Chondrocyte (in vitro differentiated cells): Measurements from ENCODE around the gene ANKS3. TPM values are rescaled to one million over a fixed set of nuclear protein-coding genes. Genes with fewer than 3 reads are reported as not detected.

Source experiments
- DNase-seq: peaks from one replicate; pipeline ENCODE4 v3.0.0; 2021; ENCODE audit warnings: mixed read lengths, low spot score
- H3K27ac Mint-ChIP-seq: one replicate; pipeline ENCODE4 v1.8.0; 2021; ENCODE audit warnings: mild to moderate bottlenecking, moderate library complexity, mixed read lengths; ENCODE audit not compliant: unreplicated experiment
- H3K27me3 Mint-ChIP-seq: 2 replicates; pipeline ENCODE4 v1.8.0; 2021; ENCODE audit warnings: low read depth, mixed read lengths
- H3K36me3 Mint-ChIP-seq: 2 replicates; pipeline ENCODE4 v1.8.0; 2021; ENCODE audit warnings: low read depth, mixed read lengths
- H3K4me1 Mint-ChIP-seq: 2 replicates; pipeline ENCODE4 v1.8.0; 2021; ENCODE audit warnings: low read depth, mild to moderate bottlenecking, mixed read lengths
- H3K4me3 Mint-ChIP-seq: one replicate; pipeline ENCODE4 v1.8.0; 2021; ENCODE audit warnings: mild to moderate bottlenecking, moderate library complexity, mixed read lengths; ENCODE audit not compliant: unreplicated experiment
- H3K9me3 Mint-ChIP-seq: 2 replicates; pipeline ENCODE4 v1.8.0; 2021; ENCODE audit warnings: low read depth, mixed read lengths
- CTCF ChIP-seq: fragments of 200-600 bp; sonication (generic); IDR thresholded peaks from 2 replicates; pipeline ENCODE4 v1.5.0; 2021; ENCODE audit warnings: antibody characterized with exemption, mild to moderate bottlenecking, moderate library complexity
- total RNA-seq: library from RNA; stranded (reverse); gene quantifications from 3 replicates; pipeline ENCODE4 v1.2.1, GENCODE V29; 2021

The ANKS3 gene
- total RNA-seq, 1 donor from 2014 or later, result 21.8 TPM

GRCh38 chr16:4696172-4696904 is 37.7 kb downstream of the ANKS3 start:
- Mint-ChIP-seq H3K4me3 (no peak overlapping the region), H3K4me1 (peaks cover 23% of the 10 kb centered on the region), H3K9me3 (no peaks in the 10 kb centered on the region), H3K27ac (no peak overlapping the region), H3K27me3 (no peaks in the 10 kb centered on the region), H3K36me3 (peaks cover 9% of the 10 kb centered on the region)
- DNase-seq, result no peak
- no peak for TF ChIP-seq CTCF

GRCh38 chr16:4695473-4696171 is 38.4 kb downstream of the ANKS3 start:
- no peak for DNase-seq
- no peaks in the 10 kb centered on the region for H3K27me3 Mint-ChIP-seq

GRCh38 chr16:4694642-4695451 is 39.2 kb downstream of the ANKS3 start:
- Mint-ChIP-seq H3K27me3 (no peaks in the 10 kb centered on the region), H3K27ac (peak overlapping the region; percentile 86), H3K4me3 (peak overlapping the region; percentile 74), H3K36me3 (peaks cover 10% of the 10 kb centered on the region), H3K4me1 (peaks cover 23% of the 10 kb centered on the region), H3K9me3 (no peaks in the 10 kb centered on the region)
- peak; percentile 36 for TF ChIP-seq CTCF
- DNase-seq, result peak; percentile 92

More at GRCh38 chr16:4695473-4696171, 38.4 kb downstream of the ANKS3 start:
- Mint-ChIP-seq H3K9me3 (no peaks in the 10 kb centered on the region), H3K4me3 (peak overlapping the region; percentile 74), H3K4me1 (peaks cover 23% of the 10 kb centered on the region), H3K36me3 (peaks cover 9% of the 10 kb centered on the region), H3K27ac (peak overlapping the region; percentile 37)
- no peak for TF ChIP-seq CTCF

- Mint-ChIP-seq H3K27ac (peak overlapping the region; percentile 86), H3K9me3 (no peaks in the 10 kb centered on the region), H3K36me3 (peaks cover 4% of the 10 kb centered on the region), H3K4me3 (peak overlapping the region; percentile 74), H3K4me1 (peaks cover 23% of the 10 kb centered on the region), H3K27me3 (no peaks in the 10 kb centered on the region)
- no peak for TF ChIP-seq CTCF
- no peak for DNase-seq
These were observed 40.0 kb downstream of the ANKS3 start for GRCh38 chr16:4693956-4694641.
